ENCODE data around the gene MGP. TPM values are rescaled to one million over a fixed set of nuclear protein-coding genes. Genes with fewer than 3 reads are reported as not detected.

Gene MGP
- total and polyA plus RNA-seq, 2 of the 13 experiments (the other 11 are each of a cell fraction or from before 2014, with no cell fraction given) = not detected

- TF ChIP-seq TBL1XR1 (IDR thresholded peaks at IDR 0.05; ENCODE audit: borderline replicate concordance, low read length, partially characterized antibody) (no peak), ZNF792 (CRISPR knock-in tag; IDR thresholded peaks at IDR 0.05) (no peak), ZNF788 (CRISPR knock-in tag; IDR thresholded peaks at IDR 0.05; ENCODE audit: borderline replicate concordance) (no peak), HES4 (CRISPR knock-in tag; IDR thresholded peaks at IDR 0.05; ENCODE audit: borderline replicate concordance) (no peak), FOXO1 (CRISPR knock-in tag; IDR thresholded peaks at IDR 0.05) (no peak)
Observed at GRCh38 chr12:14860490-14860889, 25.2 kb downstream of the MGP start (continued).

DNA sequence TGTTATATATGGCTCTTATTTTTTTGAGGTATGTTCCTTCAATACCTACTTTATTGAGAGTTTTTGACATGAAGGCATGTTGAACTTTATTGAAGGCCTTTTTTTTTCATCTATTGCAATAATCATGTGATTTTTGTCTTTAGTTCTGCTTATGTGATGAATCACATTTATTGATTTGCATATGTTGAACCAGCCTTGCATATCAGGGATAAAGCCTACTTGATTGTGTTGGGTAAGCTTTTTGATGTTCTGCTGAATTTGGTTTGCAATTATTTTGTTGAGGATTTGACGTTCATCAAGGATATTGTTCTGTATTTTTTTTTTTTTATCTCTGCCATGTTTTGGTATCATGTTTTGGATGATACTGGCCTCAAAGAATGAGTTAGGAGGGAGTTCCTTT is 27.1 kb downstream of the MGP start:
- FAIRE-seq (no peak), ATAC-seq (no peak), DNase-seq (ENCODE audit: low spot score) (no peak)
- no peak overlapping the region for H3K9ac ChIP-seq (ENCODE audit: insufficient read depth, low read depth, low read length)
- no peak for TF ChIP-seq KLF12 (CRISPR knock-in tag; IDR thresholded peaks at IDR 0.05; ENCODE audit: borderline replicate concordance)
- no peak for TF ChIP-seq ATF3 (CRISPR knock-in tag; IDR thresholded peaks at IDR 0.05)
- no peak for TF ChIP-seq THAP11 (CRISPR knock-in tag; IDR thresholded peaks at IDR 0.05)
- no peak for TF ChIP-seq CC2D1A (CRISPR knock-in tag; IDR thresholded peaks at IDR 0.05)
- no peak for TF ChIP-seq CCDC6 (CRISPR knock-in tag; IDR thresholded peaks at IDR 0.05)
- no peak for TF ChIP-seq NR2F2 (IDR thresholded peaks at IDR 0.05; ENCODE audit: borderline replicate concordance, low read depth)
- TF ChIP-seq ZFYVE20 (CRISPR knock-in tag; IDR thresholded peaks at IDR 0.05; ENCODE audit: borderline replicate concordance, low read depth) = no peak
- TF ChIP-seq ZNF441 (CRISPR knock-in tag; IDR thresholded peaks at IDR 0.05; ENCODE audit: borderline replicate concordance) = no peak
- TF ChIP-seq FOSL2 (CRISPR knock-in tag; IDR thresholded peaks at IDR 0.05) = no peak
- TF ChIP-seq THRA (CRISPR knock-in tag; IDR thresholded peaks at IDR 0.05; ENCODE audit: borderline replicate concordance) = no peak
- no peak for TF ChIP-seq SRY (CRISPR knock-in tag; IDR thresholded peaks at IDR 0.05)
- POLR2A ChIA-PET = no interaction called here
- in situ Hi-C loops (cut with HindIII; ENCODE audit: extremely low pct_ligation_motif_present, low pct_unique_long_range_greater_than_20kb) = no loop called here
- intact Hi-C loops (cut with micrococcal nuclease; ENCODE audit: unreplicated experiment) = no loop called here
- peaks cover 5% of the 10 kb centered on the region; the same call in 1 of the 2 replicates for H3K9me3 ChIP-seq (ENCODE audit: low read length)
- no peak overlapping the region for H3K27ac ChIP-seq (ENCODE audit: extremely low read length, insufficient read depth, low read length)
- CTCF ChIA-PET (ENCODE audit: low intra/inter-chr PET ratio, low total read pairs) = no interaction called here
- no peak overlapping the region for H3K4me3 ChIP-seq (replicated peaks in 1 of 3; ENCODE audit: insufficient read depth in 1 of 3, low read depth in 2 of 3, low read length in 3 of 3)
- no peaks in the 10 kb centered on the region for H3K27me3 ChIP-seq (ENCODE audit: control insufficient read depth in 1 of 2, insufficient read depth in 2 of 2, low read length in 2 of 2)
- no peaks in the 10 kb centered on the region for H3K4me1 ChIP-seq (ENCODE audit: insufficient read depth, low read length)
- no peak overlapping the region for H2AFZ ChIP-seq (ENCODE audit: low read length)
- H4K20me1 ChIP-seq (ENCODE audit: insufficient read depth, low read length) = no peaks in the 10 kb centered on the region
- 21% methylated on average over 1 of the region's 1 CpG for WGBS (ENCODE audit: low lambda C conversion rate)
- H3K36me3 ChIP-seq (replicated peaks in 1 of 2; ENCODE audit: control insufficient read depth in 1 of 2, insufficient read depth in 2 of 2, low read length in 2 of 2) = no peaks in the 10 kb centered on the region
- no peak overlapping the region for H3K4me2 ChIP-seq (ENCODE audit: low read depth, low read length)
- H3K79me2 ChIP-seq (ENCODE audit: insufficient read depth, low read length) = no peaks in the 10 kb centered on the region
- BruUV-seq (replicated peaks) = no TSS peak
